Renal cortex interstitium (tissue), 11 donors: ENCODE data around the gene ACSS1. TPM values are rescaled to one million over a fixed set of nuclear protein-coding genes. Genes with fewer than 3 reads are reported as not detected.

Experiments used
- DNase-seq, 11 donors: peaks; one replicate each; pipeline ENCODE4 v3.0.0-alpha.2; 2013; ENCODE audit warnings: low read depth in 9 of 11, low spot score in 4 of 11; ENCODE audit errors: extremely low read depth in 1 of 11
- polyA plus RNA-seq, 3 donors: library from polyadenylated mRNA; unstranded; fragments of 120-200 nt; gene quantifications; one replicate each; pipeline ENCODE4 v1.2.1, GENCODE V29; 2013; ENCODE audit not compliant: insufficient read length in 3 of 3

The ACSS1 gene
- polyA plus RNA-seq, 3 donors: 26.9 to 32.1 (median 27.1) TPM

- DNase-seq: no peak
Observed at GRCh38 chr20:25083141-25083772, 25.3 kb upstream of the ACSS1 start.

DNA sequence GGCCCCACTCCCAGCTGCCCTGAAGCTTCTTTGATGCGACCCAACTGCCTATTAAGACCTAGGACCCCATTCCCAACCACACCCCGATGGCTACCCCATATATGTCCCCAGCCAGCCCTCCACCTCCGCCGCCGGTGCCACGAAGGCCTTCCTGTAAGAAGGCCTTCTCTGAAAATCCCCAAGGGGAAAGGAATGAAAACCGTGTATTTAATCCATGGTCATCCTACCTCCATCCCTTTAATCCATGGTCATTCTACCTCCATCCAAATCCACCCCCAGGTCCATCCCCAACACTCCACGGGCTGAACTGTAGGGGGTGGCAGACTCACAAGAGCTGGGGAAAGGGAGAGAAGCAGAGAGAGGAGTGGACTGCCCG is 24.5 kb upstream of the ACSS1 start:
- DNase-seq: no peak

DNA sequence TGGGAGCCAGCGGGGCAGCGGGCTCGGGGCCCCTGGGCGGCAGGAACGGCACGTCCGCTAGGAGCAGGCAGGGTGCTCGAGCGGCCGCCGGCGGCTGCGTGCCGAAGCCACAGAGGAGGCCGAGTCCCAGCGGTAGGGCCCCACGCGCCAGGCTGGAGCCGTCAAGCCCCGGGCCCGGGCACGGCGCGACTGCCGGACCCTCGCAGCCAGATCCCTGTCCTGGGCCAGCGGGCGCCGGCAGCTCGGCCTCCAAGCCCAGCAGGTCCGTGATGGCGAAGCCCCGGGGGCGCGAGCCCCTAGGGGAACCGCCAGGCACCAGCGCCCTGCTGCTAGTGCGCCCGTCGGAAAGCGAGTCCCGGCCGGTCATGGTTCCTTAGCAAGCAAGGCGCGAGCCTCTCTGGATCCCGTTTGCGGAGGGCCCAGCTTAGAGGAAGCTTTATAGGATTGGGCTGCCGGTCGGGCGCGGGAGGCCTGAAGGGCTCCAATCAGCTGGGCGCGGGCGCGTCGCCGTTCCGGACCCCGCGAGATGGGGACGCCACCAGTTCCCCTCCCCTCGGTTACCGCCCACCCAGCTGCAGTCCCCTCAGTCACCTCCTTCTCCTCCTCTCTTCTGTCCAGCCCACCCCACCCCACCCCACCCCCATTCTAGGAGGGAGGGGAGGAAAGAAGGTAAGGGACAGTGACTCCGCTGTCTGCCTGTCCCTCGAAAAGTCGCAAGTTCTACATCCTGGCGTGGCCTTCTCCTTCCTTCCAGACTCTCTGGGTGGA is 24.0 kb upstream of the ACSS1 start, which contains the start of gene VSX1:
TSS of gene VSX1 (minus strand) at position 412 of the 768 bp plus-strand sequence. CDS start at position 367, 45 bp downstream.
- DNase-seq: no peak

- peak in 8 of 11 donors; percentile 41 to 70 (median 54) for DNase-seq
Observed at GRCh38 chr20:25081065-25081729, 23.3 kb upstream of the ACSS1 start.

DNA sequence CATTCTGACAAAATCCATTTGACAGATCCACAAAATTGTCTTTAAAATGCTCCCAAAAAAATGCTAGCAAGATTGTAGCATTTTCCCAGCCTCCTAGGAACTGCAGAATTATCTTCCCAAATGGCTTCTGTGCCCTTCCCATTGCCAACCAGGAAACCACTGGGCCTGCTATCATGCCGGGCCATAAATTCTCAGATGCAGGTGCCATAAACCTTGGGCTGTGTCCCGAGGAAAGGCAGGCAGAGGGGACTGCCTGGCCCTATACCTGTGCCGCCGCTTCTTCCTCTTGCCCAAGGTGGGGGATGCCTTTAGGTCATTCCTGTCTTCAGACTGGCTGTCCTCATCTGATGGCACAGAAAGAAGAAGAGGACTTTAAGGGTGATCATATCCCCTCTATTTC is 21.2 kb upstream of the ACSS1 start:
- DNase-seq: no peak

GRCh38 chr20:25078662-25079061 is 20.7 kb upstream of the ACSS1 start:
- no peak for DNase-seq

- DNase-seq: no peak
Observed at GRCh38 chr20:25077610-25078169, 19.8 kb upstream of the ACSS1 start.

GRCh38 chr20:25076731-25077609 is 19.0 kb upstream of the ACSS1 start:
- DNase-seq: no peak

GRCh38 chr20:25076201-25076600 is 18.3 kb upstream of the ACSS1 start:
- no peak for DNase-seq

- no peak for DNase-seq
Observed at GRCh38 chr20:25073544-25073943, 15.6 kb upstream of the ACSS1 start.

DNA sequence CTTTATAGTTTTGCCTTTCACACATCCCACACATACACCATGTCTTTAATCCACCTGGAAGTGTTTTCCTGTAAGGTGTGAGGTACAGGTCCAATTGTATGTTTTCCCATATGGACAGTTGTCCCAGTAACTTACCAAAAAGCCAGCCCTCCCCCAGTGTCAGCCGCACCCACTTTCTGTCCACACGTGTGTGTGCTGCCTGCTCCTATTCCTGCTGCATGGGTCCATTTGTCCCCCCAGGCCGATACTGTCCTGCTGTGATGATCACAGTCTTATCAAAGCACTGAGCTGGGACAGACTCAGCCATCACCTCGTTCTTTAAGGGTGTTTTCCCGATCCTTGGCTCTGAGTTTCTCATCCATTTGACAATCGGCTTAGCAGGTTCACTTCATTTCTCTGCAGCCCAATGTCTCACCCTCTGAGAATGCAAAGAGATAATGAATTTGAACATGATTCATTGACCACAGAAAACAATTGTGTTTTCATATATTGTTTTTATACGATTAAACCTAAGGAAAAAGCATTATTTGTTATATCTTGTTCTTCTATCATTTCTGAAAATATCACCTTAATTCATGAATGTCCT is 14.4 kb upstream of the ACSS1 start:
- DNase-seq: no peak

DNA sequence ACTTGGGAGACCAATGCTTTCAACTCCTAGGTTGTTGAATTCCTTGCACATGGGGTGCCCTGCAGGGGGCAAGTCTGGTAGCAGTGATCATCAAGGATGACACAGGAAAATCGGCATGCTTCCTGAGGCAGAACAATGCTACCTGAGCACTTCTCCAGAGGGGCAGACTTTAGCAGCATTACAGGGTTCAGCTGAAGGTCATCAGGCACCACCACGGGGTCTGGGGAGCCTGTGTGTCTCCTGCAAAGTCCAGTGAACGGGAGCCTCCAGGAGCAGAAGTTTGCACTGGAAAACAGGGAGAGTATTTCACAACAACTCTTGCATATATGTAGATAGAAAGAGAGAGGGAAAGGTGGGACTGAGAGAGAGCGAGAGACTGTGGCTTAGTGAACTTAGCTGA is 13.8 kb upstream of the ACSS1 start:
- no peak for DNase-seq

GRCh38 chr20:25070821-25071473 is 13.0 kb upstream of the ACSS1 start:
- DNase-seq: no peak

- DNase-seq: no peak
Observed at GRCh38 chr20:25067102-25067987, 9.4 kb upstream of the ACSS1 start.

DNA sequence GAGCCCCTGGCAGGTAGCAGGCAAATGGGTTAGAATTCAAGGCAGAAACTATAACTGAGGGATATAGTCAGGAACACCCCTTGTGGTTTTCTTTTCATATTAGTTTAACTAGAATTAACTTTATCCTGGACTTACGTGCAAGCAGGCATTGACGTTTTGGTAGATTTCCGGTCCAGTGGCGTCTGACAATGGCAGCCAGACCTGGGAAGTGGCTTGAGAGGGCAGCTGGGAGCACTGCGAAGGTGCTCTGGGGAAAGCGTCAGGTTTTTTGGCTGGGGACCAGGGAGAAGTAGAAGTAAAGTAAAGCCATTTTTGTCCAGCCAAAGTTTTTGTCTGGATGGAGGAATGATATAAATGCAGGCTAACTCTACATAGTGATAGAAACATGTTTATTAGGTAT is 8.4 kb upstream of the ACSS1 start:
- DNase-seq: no peak

DNA sequence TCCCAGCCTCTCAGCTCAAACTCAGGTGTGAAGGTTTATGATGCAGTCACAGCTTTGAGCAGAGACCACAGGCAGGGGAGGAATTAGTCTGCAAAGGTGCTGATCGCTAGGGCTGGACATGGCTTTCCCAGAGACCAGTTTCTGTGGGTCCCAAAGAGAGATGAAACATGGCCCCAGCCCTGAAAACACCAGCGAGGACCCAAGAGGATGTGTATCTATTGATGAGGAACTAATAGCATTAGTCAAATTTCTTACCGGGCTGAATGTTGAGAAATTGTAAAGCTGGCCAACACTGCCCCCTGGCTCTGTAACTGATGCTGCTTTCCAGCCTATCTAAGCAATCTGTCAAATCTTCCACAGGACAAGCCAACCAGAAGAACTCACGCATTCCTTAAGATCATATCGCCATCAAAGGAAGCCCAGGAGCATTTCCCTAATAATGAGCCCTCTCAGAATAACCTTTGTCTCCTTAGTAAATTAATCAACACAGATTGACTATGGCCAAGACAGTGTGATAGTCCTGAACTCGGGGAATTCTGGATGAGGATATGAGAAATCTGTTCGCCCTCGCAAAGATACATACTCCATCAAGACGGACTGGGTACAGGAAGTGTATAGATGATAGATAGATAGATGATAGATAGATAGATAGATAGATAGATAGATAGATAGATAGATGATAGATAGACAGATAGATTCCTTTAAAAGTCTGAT is 7.8 kb upstream of the ACSS1 start:
- DNase-seq: peak in 2 of 11 donors; percentile 52 to 54
